ENCODE results near the gene ZNF462.
"Not testable (repeated sequence)": the region's sequence is repeated elsewhere in the genome, so short reads cannot be mapped to it uniquely, and the experiment has no call there.

The ZNF462 gene

DNA sequence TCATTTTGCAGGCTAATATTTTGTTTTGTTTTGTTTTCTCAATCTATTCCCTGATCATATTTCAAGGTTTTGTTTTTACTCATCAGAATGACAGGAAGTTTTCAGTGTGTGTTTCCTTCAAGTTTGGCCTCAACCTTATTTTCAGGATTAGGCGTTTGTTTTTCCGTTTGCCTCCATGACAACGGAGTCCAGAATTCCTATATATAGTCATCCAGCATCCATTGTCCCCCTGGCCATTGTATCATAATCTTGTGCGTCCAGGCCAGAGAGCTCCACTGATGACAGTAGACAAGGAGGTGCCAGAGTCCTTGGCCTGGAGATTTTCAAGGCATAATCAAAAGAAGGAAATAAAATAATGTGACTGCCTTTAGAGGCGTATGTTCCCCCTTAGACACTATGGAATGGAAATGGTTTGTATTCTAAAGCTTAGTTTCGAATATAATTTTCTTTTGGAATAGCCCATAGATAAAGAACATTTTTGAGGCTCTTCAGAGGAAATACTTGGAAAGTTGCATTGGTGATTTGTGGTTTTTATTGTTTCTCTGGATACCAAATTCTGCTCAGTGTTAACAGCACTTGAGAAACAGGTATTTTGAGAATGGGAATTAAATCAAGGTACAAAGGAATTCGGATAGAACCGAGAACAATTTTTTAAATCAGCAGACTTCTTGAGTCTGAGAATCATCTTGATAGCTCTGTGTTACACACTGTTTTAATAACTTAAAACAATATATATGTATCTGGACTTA is 99.8 kb downstream of the ZNF462 start:
- DNase-seq (ENCODE audit: low read depth in 2 of 2) = no peak

DNA sequence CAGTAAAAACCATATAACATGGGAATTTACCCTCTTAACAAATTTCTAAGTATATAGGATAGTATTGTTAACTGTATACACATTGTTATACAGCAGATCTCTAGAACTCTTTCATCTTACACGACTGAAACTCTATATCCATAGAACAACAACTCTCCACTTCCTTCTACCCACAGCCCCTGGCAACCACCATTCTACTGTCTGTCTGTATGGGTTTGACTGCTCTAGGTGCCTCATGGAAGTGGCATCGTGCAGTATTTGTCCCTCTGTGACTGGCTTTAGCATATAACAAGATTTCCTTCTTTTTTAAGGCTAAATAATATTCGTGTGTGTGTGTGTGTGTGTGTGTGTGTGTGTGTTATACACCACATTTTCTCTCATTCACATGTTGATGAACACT is 100.7 kb downstream of the ZNF462 start:
- DNase-seq (ENCODE audit: low read depth in 2 of 2) = no peak

DNA sequence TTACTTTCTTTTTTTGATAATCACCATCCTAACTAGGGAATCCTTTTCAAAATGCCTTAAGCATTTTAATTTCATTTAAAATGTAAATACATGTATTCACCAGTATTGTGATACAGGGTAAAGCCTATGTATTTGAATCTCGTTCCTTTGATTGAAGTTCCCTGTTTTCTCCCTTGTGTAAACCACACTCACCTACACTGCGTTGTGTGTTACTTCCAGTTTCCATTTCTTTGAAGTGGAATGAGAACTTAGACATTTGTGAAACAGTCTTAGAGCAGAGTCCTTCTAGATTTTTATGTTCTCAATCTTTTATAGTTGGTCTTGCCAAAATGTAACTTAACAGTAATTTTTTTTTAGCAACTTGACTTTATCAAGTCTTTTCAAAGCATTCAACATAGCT is 101.4 kb downstream of the ZNF462 start:
- DNase-seq (ENCODE audit: low read depth in 2 of 2) = no peak

DNA sequence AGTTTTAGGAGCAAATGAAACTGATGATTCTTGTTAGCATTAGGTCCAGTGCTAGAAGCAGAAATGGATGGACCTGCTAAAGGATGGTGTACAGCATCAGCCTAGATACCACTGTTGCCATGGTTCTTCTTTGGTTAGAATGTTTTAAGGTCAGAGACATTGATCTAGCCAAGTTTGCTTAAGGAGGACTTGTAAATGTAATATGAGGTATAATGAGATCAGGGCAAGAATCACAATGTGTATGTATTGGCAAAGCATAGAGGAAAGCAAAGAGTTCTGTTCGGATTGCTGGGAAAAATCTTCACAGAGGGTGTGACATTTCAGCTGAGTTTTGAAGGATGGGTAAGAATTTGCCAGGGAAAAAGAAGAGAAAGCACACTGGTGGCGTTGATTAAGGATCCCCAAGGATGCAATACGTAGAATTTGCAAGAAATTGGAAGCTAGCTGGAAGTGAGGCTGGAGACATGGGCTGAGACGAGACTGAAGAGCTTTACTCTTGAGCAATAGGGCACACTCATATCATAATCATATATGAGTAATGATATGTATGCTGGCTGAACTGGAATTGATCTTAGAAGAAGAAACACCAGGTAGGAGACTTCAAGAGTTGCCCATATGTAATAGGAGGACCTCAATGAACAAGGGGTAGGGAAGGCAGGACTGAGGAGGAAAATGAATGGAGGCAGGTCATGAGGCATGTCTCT is 102.0 kb downstream of the ZNF462 start:
- no peak for DNase-seq (ENCODE audit: low read depth in 2 of 2)

DNA sequence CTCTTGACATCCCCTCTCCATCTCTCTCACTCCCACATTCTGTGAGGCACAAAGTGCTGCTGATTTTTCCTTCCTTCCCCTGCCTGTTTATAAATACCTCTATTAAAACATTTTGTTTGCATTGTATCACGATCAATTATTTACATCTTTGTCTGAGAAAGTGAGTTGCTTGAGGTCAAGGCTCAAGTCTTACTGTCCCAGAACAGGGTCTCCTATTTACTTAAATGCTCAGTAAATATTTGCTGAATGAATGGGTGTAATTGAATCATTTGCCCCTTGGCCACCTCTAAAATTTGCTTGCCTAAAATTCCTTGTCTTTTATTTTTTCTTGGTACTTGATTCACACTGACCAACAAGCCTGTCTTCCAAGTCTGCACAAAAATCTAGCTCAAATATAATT is 103.5 kb downstream of the ZNF462 start:
- no peak for DNase-seq (ENCODE audit: low read depth in 2 of 2)

DNA sequence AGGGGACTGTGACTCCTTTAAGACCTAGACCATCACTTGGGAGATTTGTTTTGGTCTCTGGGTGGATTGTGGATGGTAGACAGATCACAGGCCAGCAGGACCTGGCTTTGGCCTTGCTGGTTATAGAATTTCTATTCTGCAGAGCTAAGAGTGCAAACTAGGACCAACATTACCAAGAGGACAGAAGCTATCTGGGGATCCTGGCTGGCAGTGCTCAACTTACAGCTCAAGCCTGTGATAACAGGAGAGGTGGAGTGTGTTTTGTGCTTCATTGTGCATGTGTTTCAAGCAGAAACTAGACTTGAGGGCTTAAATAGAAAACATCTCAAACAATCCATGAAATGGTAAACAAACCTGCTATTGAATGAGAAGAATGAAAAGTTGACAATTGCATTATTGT is 106.7 kb downstream of the ZNF462 start:
- no peak for DNase-seq (ENCODE audit: low read depth in 2 of 2)

DNA sequence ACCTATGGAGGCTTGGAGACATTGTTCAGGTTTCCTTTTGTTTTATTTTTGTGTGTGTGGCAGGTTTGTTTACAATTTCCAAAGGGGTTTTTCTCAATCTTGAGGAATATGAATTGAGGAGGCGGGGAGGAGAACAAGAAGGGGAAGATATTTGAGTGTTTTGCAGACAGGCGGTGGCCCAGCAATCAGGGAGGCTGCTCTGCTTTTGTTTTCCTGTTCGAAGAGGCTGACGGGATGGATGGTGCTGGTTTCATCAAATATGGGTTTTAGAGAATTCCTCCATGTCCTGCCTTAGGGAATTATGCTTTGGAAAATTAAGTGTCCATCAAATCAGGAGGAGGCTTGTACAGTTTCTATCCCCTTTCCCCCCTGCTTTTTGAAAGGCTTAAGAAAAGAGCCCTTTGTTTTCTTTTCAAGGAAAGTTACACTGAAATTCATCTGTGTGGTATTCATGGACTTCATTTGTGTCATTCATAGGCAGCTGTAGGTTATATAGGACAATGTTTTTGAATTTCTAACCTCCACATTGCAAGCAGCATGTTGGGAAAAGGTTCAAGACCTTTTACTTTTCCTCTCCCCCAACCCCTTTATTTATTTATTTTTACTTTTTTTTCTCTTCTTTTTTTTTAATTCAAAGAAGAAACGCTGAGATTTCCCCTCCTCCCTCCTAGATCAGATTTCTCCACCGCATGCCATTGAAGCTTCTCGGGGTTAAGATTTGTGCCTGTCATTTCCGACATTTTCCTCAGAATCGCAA is 107.4 kb downstream of the ZNF462 start:
- no peak for DNase-seq (ENCODE audit: low read depth in 2 of 2)

DNA sequence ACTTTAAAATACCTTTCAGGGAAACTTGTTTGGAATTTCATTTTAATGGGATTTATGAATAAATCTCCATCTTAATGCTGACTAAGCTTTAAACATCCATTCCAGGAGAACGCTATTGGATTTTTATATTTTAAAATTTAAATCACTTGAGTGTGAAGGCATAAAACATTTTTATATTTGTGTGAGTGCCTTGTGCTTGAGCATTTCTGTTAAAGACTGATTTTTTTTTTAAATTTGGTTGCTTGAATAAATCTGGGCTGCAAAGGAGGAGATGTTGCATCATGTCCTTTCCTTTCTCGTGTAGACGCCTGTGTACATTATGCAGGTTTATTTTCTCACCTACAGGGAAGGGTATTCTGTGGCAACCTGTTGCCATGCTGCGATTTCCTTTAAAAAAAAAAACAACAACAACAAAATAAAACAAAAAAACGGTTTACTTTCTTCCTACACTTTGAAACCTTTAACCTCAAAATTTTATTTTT is 108.1 kb downstream of the ZNF462 start:
- no peak for DNase-seq (ENCODE audit: low read depth in 2 of 2)

DNA sequence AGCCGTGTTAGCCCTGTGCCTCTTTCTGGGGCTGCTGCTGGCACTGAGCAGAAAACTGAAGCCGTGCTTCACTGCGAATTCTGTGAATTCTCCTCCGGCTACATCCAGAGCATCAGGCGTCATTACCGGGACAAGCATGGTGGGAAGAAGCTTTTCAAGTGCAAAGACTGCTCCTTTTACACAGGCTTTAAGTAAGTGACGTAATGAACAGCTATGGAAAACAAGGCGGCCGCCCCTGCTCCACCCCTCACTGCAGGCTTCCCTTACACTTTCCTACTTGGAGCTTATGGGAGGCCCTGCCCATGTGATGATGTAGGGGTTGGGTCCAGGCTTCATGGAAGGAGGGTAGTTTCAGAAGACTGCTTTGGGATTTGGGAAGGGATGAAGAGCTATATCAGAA is 109.1 kb downstream of the ZNF462 start:
- DNase-seq (ENCODE audit: low read depth in 2 of 2) = no peak

DNA sequence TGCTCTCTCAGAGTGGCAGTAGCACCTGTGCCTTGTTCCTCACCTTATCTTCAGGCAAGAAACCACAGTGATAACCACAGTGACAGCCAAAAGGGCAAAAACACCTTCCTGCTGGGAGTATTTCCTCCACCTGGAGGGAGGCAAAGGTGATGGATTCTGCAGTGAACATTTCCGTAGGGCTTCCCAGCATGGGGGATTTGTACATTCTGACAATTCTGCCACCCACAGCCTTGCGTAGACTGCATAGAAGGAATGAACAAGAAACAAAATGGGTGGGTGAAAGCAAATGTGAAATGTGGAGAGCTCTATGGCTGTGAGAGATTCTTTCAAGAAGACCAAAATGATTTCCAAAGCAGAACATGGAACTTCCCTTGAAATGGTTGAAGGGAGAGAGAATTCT is 111.4 kb downstream of the ZNF462 start:
- DNase-seq (ENCODE audit: low read depth in 2 of 2) = no peak

DNA sequence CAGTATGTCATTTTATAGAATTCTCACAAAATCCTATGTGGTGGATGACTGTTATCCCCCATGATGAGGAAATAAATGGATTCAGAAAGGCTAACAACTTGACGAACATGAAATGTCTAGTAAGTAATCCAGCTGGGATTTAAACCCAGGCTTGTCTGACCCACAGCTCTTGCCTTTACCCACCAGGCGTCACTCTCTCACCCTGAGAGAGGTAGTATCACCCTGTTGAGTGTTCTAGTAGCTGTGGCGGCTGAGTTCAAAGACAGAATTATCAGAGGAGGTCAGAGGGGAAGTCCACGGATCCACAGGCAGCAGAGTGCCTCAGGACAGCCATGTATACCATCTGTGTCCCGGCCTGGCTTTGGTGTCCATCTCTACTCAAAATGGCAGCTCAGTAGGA is 113.8 kb downstream of the ZNF462 start:
- no peak for DNase-seq (ENCODE audit: low read depth in 2 of 2)

DNA sequence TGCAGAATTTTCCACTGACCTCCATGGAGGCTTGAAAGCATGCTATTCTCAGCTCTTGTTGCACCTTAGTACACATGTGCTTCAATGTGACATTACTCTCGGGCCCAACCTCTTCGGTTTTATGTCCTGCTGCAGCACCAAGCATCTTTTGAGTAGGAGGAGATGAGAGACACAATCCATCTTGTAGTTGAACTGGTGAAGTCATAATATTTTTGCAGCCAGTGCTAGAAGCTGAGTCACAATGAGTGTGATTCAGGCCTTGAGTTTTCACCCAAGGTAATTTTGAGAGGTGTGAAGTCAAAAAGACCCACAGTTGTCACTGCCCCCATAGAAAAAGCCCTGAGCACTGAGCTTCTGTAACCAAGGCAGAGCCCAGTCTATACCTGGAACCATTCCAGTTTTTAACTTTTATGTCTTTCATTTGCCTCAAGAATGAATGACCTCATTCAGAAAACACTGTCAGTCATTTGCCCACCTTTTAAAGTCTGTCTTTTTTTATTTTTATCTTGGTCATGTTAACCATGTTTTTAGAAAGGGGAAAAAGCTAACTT is 117.7 kb downstream of the ZNF462 start:
- no peak for DNase-seq (ENCODE audit: low read depth in 2 of 2)

DNA sequence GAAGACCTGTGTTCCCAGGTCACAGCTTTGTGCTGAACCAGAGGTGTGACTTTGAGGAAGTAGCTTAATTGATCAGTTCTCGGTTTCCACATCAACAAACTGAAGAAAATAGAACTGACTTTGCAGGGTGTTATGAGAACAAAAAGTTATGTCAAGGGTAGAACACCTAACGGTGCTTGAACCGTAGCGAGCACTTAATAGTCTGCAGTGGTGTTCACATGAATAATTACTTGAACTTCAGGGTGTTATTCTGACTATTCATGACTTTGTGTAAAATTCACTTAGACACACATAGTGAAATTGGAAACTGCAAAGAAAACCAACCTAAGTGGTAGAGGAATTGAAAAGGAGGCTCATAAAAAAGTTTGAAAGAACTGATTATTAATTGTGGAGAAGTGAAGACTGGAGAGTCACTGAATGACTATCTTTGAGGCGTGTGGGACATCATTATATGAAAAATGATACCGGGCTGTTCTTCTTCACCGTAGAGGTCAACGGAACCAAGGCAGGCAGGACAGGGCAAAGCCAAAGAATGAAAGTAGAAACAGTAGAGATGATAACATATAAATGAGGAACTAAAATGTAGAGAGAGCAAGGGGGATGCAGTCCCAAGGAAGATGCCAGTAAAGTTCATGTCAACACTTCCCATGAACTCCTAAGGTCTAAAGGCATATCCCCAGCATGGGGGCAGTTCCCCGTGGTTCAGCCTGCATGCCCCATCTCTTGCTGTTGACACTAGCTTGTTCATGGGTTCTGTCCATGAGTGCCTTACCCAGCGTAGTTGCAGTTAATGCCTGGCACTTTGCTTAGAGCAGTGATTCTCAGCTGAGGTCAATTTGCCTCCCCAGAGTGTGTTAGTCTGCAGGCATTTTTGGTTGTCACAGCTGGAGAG is 118.7 kb downstream of the ZNF462 start:
- no peak for DNase-seq (ENCODE audit: low read depth in 2 of 2)

DNA sequence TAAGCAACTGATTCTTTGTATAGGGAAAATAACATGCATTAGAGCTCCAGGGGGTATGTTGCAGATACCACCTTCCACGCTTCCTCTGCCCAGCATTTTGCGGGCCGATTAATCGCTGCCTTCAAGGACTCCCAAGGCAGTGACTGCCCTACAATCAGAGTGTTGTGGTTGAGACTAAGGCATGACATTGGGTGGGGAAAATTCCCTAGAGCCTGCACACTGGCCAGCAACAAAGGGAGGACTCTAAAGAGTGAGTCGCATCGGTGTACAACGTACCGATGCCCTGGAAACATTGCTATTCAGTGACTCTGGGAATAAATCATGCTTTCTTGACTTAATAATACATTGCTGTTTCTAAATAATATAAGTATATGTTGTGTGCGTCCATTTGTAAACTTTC is 119.7 kb downstream of the ZNF462 start:
- no peak for DNase-seq (ENCODE audit: low read depth in 2 of 2)

DNA sequence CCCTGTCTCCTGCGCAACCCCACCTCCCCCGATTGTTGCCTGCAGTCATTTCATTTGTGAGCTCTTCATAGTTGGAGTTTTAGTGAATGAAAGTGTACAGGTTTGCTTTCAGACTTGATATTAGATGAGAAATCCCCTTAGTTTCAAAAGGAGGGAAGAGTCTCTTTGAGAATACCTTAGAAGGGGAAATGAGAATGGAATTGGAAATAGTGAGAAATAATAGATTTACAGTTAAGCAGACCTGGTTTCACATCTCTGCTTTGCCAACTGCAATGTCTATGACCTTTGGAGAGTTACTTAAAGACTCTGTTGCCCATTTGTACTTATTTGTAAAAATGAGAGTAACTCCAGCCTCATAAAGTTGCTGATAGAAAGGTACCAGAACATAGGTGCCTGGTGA is 120.4 kb downstream of the ZNF462 start:
- no peak for DNase-seq (ENCODE audit: low read depth in 2 of 2)

DNA sequence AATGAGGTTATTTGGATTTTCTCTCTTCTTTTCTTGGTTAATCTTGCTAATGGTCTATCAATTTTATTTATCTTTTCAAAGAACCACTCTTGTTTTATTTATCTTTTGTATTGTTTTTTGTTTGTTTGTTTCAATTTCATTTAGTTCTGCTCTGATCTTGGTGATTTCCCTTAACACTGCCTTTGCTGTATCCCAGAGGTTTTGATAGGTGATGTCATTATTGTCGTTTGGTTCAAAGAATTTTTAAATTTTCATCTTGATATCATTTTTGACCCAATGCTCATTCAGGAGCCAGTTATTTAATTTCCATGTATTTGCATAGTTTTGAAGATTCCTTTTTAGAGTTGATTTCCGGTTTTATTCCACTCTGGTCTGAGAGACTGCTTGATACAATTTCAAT is 126.9 kb downstream of the ZNF462 start:
- DNase-seq (ENCODE audit: low read depth in 2 of 2) = not testable (repeated sequence)

DNA sequence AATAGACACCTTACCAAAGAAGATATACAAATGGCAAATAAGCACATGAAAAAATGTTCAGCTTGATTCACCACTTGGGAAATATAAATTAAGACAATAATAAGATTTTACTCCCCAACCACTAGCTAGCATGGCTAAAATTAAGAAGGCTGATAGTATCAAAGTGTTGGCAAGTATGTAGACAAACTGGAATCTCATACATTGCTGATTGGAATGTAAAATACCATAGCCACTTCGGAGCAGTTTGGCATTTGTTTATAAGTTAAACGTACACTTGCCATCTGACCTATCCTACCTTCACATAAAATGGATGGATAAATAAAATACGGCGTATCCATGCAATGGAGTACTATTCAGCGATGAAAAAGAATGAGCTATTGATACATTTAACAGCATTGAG is 129.2 kb downstream of the ZNF462 start:
- DNase-seq (ENCODE audit: low read depth in 2 of 2) = no peak

DNA sequence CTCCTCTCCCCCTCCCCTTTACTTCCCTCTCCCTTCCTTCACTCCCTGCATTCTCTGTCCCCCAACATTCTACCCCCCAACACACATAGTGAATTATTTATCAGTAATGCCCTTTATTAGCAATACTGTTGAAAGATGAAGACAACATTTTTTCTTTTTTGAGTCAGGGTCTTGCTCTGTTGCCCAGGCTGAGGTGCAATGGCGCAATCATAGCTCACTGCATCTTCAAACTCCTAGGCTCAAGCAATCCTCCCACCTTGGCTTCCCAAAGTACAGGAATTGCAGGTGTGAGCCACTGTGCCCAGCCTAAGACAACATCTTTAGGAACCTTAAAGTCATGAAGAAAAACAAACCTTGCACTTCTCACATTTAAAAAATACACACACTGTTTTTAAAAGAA is 130.6 kb downstream of the ZNF462 start:
- DNase-seq (ENCODE audit: low read depth in 2 of 2) = no peak

DNA sequence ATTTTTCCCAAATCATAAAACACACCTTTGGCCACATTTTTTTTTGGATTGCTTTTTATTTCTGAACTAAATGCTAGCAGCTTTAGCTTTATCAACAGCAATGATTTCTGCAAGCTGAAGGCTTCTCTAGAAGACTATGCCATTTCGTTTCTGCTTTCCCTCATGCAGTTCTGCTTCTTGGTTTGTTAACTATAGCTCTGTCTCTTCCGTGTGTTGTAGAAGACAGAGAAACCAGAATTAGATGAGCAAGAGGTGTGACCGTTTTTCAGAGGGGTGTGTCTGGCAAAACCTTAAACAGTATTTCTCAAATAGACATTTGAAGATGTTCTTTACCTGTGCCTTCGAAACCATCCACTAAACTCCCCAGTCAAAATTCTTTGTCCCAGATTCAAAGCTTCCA is 131.5 kb downstream of the ZNF462 start:
- no peak for DNase-seq (ENCODE audit: low read depth in 2 of 2)

DNA sequence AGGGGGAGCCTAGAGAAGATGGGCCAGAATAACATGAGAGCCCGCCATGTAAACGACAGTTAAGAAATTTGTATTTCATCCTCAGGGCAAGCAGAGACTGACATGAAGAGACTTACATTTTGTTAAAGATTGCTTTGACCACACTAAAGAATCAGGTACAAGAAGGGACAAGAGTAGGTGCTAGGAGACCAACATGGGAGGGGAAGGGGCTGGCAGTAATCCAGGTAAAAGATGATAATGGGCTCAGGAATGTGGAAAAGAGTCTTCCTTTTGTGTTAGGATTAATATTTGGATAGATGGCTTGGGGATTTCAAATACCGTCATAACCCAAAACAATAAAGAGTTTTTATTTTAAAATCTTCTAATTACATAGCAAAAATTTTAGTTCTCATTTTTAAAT is 137.3 kb downstream of the ZNF462 start:
- DNase-seq (ENCODE audit: low read depth in 2 of 2) = no peak

DNA sequence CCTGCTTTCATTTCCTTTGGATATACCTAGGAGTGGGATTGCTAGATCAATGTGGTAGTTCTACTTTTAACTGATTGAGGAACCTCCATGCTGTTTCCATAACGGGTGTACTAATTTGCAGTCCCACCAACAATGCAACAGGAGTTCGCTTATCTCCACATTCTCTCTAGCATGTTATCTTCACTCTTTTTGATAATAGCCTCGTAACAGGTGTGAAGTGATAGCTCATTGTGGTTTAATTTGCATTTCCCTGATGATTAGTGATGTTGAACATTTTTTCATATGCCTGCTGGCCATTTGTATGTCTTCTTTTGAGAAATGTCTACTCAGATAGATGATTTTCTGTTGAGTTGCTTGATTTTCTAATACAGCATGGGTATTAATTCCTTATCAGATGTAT is 142.2 kb downstream of the ZNF462 start:
- no peak for DNase-seq (ENCODE audit: low read depth in 2 of 2)
